ENCODE results near the gene PHLDA1.

DNA sequence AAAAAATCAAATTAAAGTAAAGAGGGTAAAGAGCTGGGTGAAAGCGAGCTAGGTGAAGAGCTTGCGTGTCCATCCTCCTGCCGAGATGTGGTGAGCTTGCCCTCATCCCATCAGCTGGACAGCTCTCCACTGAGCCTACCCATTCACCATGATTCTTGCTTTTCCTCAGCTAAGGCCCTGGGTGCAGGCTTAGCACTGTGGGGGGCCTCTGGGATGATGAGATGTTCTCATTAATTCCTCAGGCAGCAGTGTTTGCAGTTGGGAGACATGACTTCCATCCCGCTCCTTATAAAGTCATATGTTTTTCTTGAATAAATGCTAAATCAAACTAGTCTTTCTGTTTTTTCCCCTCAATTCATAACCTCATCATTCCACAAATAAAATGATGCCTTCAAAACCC is 18.0 kb downstream of the PHLDA1 start:
- TF ChIP-seq, protein P1, sequence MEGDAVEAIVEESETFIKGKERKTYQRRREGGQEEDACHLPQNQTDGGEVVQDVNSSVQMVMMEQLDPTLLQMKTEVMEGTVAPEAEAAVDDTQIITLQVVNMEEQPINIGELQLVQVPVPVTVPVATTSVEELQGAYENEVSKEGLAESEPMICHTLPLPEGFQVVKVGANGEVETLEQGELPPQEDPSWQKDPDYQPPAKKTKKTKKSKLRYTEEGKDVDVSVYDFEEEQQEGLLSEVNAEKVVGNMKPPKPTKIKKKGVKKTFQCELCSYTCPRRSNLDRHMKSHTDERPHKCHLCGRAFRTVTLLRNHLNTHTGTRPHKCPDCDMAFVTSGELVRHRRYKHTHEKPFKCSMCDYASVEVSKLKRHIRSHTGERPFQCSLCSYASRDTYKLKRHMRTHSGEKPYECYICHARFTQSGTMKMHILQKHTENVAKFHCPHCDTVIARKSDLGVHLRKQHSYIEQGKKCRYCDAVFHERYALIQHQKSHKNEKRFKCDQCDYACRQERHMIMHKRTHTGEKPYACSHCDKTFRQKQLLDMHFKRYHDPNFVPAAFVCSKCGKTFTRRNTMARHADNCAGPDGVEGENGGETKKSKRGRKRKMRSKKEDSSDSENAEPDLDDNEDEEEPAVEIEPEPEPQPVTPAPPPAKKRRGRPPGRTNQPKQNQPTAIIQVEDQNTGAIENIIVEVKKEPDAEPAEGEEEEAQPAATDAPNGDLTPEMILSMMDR (IDR thresholded peaks at IDR 0.05): no peak
- no peak for TF ChIP-seq EZH2 (IDR thresholded peaks at IDR 0.05; ENCODE audit: borderline replicate concordance, insufficient read depth, low read depth, low read length, poor library complexity, severe bottlenecking)
